ENCODE results near the gene ZNF695.

Gene ZNF695

GRCh38 chr1:246954126-246954525 is 53.7 kb downstream of the ZNF695 start:
- no peak for DNase-seq

DNA sequence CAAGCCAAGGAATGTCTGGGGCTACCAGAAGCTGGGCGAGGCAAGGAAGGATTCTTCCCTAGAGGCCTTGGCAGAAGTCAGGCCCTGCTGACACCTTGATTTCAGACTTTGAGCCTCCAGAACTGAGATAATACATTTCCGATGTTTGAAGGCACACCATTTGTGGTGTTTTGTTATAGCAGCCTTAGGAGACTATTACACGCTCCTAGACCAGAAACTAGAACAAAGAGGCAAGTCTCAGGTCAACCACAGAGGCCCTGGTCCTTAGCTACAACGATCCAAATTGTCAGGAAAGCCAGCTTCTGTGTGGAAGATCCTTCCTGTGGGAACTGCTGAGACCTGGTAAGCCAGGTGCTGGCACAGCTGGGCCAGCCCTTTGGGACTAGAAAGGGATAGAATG is 56.4 kb downstream of the ZNF695 start:
- no peak for DNase-seq

GRCh38 chr1:246949956-246950355 is 57.9 kb downstream of the ZNF695 start:
- no peak for DNase-seq

- no peak for DNase-seq
Measured at GRCh38 chr1:246947255-246947654, 60.6 kb downstream of the ZNF695 start.

- no peak for DNase-seq
Measured at GRCh38 chr1:246946366-246946765, 61.5 kb downstream of the ZNF695 start.
